ENCODE results near the gene CDH8.
A peak's percentile ranks its signal among the peaks of the same experiment; 100 is the strongest.

CDH8 gene

DNA sequence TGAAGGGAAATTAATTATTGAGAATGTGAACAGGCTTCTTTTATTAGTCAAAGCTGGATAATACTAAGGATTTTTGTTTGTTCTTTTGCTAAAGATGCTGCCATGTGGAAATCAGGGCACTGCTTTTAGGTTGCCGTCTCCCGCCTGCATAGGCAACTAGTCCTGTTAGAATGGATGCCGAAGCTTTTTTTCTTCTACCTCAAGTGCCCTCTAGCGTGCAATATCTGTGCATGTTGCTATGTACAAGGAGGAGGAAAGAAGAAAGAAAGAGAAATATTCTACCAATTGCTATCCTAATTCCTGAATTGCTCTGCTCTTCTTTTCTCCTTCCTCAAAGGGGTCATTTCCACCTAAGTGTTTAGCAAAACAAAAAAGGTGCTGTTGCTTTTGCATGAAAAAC is 5.2 kb upstream of the CDH8 start:
- H3K9ac ChIP-seq (ENCODE audit: low read depth, low read length), result no peak overlapping the region
- H3K9me3 ChIP-seq (ENCODE audit: control insufficient read depth, insufficient read depth, low read length), result no peaks in the 10 kb centered on the region
- peaks cover 10% of the 10 kb centered on the region; the same call in 1 of the 2 replicates for H3K4me1 ChIP-seq (ENCODE audit: insufficient read depth, low read length)
- H3K36me3 ChIP-seq (ENCODE audit: insufficient read depth, low read length), result no peaks in the 10 kb centered on the region

DNA sequence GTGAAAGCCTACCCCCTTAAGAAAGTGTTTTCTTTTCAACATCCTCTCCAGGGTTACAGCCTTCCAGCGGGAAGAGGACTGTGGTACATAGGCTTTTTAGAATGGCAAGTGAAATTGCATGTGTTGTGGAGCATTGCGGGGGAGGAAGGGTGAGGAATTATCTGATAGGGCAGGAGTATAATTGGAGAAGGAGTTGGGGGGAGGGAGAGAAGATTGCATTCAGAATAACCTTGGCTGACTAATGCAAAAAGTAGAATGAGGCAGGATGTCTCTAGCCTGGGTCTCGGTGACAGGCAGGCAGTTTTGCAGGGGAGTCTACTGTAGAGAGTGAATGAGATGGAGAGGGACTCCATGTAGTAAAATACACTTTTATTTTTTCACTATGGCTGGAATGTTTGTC is 2.4 kb upstream of the CDH8 start:
- H3K9ac ChIP-seq (ENCODE audit: low read depth, low read length), result no peak overlapping the region
- no peaks in the 10 kb centered on the region for H3K36me3 ChIP-seq (ENCODE audit: insufficient read depth, low read length)
- peaks cover 13% of the 10 kb centered on the region; the same call in 1 of the 2 replicates for H3K4me1 ChIP-seq (ENCODE audit: insufficient read depth, low read length)
- H3K9me3 ChIP-seq (ENCODE audit: control insufficient read depth, insufficient read depth, low read length), result no peaks in the 10 kb centered on the region

DNA sequence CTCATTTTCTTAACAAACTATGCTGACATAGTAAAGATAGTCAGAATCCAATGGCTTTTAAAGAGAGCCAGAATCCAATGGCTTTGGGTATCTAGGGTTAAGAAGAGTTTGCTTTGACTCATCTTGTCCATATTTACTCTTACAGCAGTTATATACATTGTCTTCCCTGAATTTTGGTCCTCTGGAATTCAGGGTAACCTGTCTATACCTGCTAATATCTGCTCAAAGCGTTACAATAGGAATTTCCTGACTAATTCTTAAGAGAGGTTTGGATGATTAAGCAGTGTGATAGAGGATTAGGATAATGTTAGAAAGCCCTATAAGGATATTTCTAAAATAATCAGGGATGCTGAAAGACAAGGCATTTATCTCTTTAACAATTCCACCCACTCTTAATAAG is 2.0 kb upstream of the CDH8 start:
- Histone ChIP-seq H3K36me3 (ENCODE audit: insufficient read depth, low read length) (no peaks in the 10 kb centered on the region), H3K9me3 (ENCODE audit: control insufficient read depth, insufficient read depth, low read length) (no peaks in the 10 kb centered on the region), H3K4me1 (ENCODE audit: insufficient read depth, low read length) (peaks cover 17% of the 10 kb centered on the region), H3K9ac (ENCODE audit: low read depth, low read length) (no peak overlapping the region)

DNA sequence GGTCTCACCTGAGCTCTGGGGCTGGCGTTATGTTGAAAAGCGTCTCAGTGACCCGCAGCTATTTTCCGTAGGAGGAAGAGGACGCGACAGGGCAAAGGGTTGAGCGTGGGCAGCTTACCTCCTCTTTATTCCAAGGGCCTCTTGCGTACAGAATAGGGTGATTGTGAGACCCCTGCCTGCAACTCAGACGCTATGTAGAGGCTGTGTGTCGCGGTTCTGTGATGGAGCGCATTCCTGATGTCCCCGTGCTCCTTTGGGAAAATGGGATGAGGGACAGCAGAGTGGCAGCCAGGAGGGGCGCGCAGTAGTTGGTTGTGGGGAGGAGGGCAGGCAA is 531 bp upstream of the CDH8 start:
- Histone ChIP-seq H3K36me3 (ENCODE audit: insufficient read depth, low read length) (no peaks in the 10 kb centered on the region), H3K9ac (ENCODE audit: low read depth, low read length) (peak overlapping the region; percentile 53; the same call in 1 of the 2 replicates), H3K9me3 (ENCODE audit: control insufficient read depth, insufficient read depth, low read length) (no peaks in the 10 kb centered on the region), H3K4me1 (ENCODE audit: insufficient read depth, low read length) (peaks cover 28% of the 10 kb centered on the region)

DNA sequence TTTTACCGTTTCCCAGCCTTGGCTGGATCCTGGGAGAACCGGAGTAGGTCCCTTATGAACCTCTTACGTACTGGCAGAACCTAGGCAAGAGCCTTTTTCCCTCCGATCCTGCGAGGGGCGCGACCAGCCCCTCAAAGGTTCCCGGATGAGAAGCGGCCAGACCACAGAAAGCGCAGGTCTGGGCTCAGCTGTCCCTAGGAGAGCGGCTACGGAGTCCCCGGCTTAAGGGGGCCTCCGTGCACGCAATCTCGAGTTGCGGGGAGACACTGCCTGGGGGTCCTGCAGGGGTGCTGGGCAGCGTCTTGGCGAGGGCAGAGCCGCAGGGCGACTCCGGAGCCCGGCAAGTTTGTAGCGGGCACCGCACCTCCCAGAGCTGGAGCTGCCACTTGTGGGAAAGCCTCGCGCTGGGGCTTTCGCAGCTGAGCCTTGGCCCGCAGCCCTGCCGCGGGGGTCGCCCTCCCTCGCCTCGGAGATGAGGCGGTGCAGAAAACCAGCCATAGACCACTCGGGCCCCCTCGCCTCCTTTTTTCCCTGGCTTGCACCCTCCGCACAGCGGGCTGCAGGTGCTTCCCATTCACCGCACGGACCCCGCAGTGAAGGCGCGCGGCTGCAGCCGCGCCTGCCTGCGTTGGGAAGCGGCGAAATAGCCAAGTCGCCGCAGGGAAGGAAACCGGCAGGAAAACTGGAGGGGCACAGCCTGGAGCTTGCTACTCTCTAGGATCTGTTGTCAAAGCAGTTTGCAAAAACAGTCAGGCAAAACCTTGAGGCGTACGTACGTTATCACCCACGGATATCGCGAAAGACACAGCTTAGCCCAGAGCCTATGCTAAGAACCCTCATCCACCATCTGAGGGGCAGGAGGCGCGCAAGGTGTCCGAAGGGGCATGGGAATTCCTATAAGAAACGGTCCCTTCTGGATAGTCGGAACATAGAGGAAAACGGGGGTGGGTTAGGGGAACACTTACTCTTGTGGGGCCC is 834 bp downstream of the CDH8 start:
- peak overlapping the region; percentile 67 for H3K9ac ChIP-seq (ENCODE audit: low read depth, low read length)
- H3K36me3 ChIP-seq (ENCODE audit: insufficient read depth, low read length), result no peaks in the 10 kb centered on the region
- H3K9me3 ChIP-seq (ENCODE audit: control insufficient read depth, insufficient read depth, low read length), result no peaks in the 10 kb centered on the region
- H3K4me1 ChIP-seq (ENCODE audit: insufficient read depth, low read length), result peaks cover 24% of the 10 kb centered on the region

DNA sequence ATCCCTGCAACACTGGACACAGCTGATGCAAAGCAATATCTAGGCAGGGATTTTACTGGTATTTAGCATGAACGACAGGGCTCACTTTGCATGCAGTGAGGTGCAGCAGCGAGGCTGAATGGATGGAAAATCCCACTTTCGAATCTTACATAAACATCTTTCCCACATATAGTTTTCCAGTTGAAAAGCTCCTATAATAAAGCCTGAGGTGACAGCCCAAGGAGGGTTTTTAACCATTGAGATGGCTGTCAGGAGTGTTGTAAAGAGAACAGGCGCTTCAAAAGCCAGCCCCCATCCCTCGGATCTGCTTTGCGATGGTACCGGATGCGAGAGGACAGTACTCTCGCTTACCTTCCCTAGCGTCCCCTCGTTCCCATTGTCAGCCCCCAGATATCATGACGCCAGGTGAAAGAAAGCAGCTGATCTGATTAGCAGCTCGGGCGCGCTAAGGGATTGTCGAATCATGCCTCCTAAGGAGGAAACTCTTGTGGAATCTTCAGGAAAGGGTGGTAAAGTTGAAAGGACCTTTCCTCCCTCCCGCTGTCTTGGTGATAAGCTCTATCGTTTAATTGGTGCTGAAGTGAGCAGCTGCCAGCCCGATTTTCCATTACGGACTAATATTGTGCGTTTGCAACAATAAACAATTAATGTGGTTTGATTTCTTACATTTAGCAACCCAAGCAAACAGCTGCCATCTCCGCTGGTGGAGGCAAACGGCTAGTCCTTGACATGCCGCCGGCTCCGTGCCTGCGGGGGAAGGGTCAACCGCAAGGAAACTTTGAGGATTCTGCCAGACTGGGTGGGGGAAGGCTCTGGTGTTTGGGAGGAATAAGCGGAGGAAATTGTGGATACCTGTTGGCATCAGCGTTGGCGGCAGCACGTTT is 1.8 kb downstream of the CDH8 start:
- no peaks in the 10 kb centered on the region for H3K36me3 ChIP-seq (ENCODE audit: insufficient read depth, low read length)
- H3K9me3 ChIP-seq (ENCODE audit: control insufficient read depth, insufficient read depth, low read length), result no peaks in the 10 kb centered on the region
- H3K4me1 ChIP-seq (ENCODE audit: insufficient read depth, low read length), result peaks cover 24% of the 10 kb centered on the region
- H3K9ac ChIP-seq (ENCODE audit: low read depth, low read length), result peak overlapping the region; percentile 67

DNA sequence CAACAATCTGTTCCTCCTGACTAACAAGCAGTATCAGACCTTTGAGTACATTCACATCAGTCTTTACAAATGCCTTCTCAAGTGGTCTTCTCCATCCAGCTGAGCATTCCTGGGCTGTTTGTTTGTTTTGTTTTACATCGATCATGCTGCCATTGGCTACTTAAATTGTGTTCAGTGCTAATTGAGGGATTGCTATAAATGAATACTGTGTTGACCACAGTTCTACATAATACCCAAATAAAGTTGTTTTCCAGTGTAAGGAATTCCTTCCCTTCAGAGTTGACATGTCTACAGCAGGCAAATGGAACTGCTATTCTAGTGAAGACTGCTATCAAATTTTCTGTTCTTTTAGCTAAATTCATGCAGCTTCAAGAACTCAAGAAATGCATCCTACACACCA is 3.2 kb downstream of the CDH8 start:
- Histone ChIP-seq H3K36me3 (ENCODE audit: insufficient read depth, low read length) (no peaks in the 10 kb centered on the region), H3K9me3 (ENCODE audit: control insufficient read depth, insufficient read depth, low read length) (no peaks in the 10 kb centered on the region), H3K4me1 (ENCODE audit: insufficient read depth, low read length) (peaks cover 18% of the 10 kb centered on the region), H3K9ac (ENCODE audit: low read depth, low read length) (no peak overlapping the region)

DNA sequence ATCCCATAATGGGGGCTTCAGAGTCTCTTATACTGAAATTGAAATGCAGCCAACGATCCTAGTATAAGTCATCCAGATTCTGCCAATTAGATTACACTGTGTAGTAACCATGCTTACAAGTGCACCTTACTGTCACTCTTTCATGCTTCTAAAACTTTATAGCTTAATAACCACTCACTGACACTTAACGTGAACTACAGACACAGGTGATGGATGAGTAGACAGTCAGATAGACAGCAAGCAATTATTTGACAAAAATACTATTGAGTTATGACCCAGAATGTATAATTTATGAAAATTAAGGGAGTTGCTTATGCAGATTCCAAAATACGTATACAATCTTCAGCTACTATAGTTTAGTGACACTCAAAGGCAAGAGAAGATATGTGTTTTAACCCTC is 6.3 kb downstream of the CDH8 start:
- H3K4me1 ChIP-seq (ENCODE audit: insufficient read depth, low read length), result peaks cover 18% of the 10 kb centered on the region

DNA sequence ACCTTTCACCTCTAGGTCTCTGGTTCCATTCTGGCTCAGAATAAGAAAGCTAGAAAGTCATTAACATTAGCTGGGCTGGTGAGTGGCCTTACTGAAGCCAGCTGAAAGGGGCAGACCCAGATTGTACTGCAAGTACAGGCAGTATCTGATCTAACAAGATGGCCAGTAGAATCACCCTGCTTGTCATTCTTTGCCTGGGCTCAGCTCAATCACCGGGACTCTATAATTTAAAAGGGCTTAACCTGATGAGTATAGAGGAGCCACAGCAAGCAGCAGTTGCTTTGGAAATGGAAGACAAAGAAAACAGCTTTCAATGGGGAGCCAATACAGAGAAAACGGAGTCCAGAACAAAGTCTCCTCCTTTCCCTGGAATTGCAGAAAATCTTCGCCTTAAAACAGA is 13.6 kb downstream of the CDH8 start:
- Histone ChIP-seq H3K9me3 (ENCODE audit: control insufficient read depth, insufficient read depth, low read length) (no peaks in the 10 kb centered on the region), H3K4me1 (ENCODE audit: insufficient read depth, low read length) (peaks cover 12% of the 10 kb centered on the region)

More for the DNA sequence above, 6.3 kb downstream of the CDH8 start:
- Histone ChIP-seq H3K36me3 (ENCODE audit: insufficient read depth, low read length) (no peaks in the 10 kb centered on the region), H3K9ac (ENCODE audit: low read depth, low read length) (no peak overlapping the region), H3K9me3 (ENCODE audit: control insufficient read depth, insufficient read depth, low read length) (no peaks in the 10 kb centered on the region)

DNA sequence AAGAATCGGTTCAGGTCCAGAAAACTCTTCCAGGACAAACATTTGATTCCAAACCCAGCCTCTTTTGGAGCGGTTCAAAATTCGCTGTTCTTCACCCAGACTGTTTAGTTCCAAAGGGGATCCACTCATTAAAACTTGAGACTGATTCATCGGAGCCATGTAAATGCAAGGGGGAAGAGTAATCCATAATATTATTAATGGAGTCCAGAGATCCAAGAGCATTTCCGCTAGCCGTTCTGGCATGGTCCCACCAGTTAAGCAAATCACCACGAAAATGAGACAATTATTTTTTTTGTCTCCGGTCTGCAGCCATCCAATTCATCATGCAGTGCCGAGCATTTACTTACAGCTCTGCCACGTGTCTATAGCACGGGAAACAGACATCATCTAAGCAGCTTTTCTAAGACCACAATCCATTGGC is 15.1 kb downstream of the CDH8 start:
- Histone ChIP-seq H3K4me1 (ENCODE audit: insufficient read depth, low read length) (peaks cover 12% of the 10 kb centered on the region), H3K9me3 (ENCODE audit: control insufficient read depth, insufficient read depth, low read length) (no peaks in the 10 kb centered on the region), H3K36me3 (ENCODE audit: insufficient read depth, low read length) (no peaks in the 10 kb centered on the region), H3K9ac (ENCODE audit: low read depth, low read length) (no peak overlapping the region)

More for the DNA sequence above, 13.6 kb downstream of the CDH8 start:
- H3K36me3 ChIP-seq (ENCODE audit: insufficient read depth, low read length), result no peaks in the 10 kb centered on the region
- H3K9ac ChIP-seq (ENCODE audit: low read depth, low read length), result no peak overlapping the region

DNA sequence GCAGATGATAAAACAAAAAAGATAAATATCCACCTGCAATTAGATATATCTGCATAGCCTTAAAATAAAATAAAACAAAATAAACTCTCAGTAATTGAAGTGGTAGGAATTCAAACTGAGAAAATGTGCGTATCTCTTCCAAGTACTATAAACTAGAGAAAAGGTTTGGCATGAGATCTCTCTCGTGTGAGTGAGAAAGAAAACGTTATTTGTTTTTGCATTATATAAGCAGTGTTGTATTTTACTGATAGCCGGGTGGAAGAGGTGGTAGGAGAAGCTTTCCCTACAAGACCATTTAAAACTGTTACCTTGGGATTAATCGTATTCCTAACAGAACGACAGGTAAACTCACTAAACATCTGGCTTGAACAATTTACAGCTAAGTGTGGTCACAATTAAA is 15.6 kb downstream of the CDH8 start:
- no peak overlapping the region for H3K9ac ChIP-seq (ENCODE audit: low read depth, low read length)
- H3K9me3 ChIP-seq (ENCODE audit: control insufficient read depth, insufficient read depth, low read length), result no peaks in the 10 kb centered on the region
- H3K4me1 ChIP-seq (ENCODE audit: insufficient read depth, low read length), result peaks cover 12% of the 10 kb centered on the region
- no peaks in the 10 kb centered on the region for H3K36me3 ChIP-seq (ENCODE audit: insufficient read depth, low read length)

DNA sequence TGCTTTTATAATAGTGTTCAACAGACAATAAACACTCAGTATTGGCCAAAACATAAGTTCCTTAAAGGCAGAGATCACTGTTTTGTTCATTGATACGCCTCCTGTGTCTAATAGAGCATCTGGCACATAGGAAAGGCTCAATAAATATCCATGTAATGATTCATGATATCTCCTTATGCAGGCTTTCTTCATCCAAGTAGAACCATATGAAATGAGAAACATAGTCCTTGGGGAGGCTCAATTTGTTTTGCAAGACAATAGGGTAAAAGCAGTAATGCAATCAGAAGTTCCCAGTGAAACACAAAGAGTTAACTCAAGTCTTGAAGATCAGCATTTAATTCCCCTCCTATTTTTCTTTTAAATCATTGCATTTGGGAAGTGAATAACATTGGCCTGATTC is 16.4 kb downstream of the CDH8 start:
- Histone ChIP-seq H3K36me3 (ENCODE audit: insufficient read depth, low read length) (no peaks in the 10 kb centered on the region), H3K9ac (ENCODE audit: low read depth, low read length) (no peak overlapping the region), H3K4me1 (ENCODE audit: insufficient read depth, low read length) (peaks cover 12% of the 10 kb centered on the region), H3K9me3 (ENCODE audit: control insufficient read depth, insufficient read depth, low read length) (no peaks in the 10 kb centered on the region)

DNA sequence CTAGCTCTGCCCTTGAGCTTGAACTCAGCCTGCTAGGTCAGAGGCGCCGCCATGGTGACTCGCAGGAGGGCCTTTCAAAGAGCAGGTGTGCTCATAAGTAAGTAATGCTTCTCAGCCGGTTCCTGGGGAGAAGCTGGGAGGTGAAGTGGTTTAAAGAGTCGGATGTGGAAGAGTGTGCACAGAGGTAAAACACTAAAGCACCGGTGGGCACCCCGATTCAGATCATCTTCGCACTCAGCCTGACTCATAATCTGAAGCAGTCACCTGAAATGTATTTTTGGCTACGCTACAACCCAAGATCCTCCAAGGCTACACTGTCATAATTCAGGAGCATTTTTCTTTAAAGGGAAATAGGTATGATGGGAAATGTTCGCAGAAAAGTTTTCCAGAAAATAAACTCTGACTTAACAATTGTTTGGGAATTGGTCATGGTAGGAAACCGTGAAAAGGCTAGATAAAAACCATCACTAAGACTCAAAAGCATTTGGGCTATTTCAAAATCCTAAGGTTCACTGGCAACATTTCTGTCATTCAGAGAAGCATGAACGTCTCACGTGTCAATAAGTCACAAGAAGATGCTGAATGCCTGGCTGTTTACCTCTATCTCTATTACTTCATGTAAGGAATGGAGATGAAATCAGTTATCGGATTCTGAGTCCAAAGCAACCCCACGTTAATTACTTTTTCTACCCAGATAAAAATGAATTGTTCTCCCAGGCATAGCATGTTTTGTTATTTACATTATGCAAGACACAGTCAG is 17.8 kb downstream of the CDH8 start:
- H3K9ac ChIP-seq (ENCODE audit: low read depth, low read length), result no peak overlapping the region
- H3K4me1 ChIP-seq (ENCODE audit: insufficient read depth, low read length), result peaks cover 12% of the 10 kb centered on the region
- no peaks in the 10 kb centered on the region for H3K9me3 ChIP-seq (ENCODE audit: control insufficient read depth, insufficient read depth, low read length)
- H3K36me3 ChIP-seq (ENCODE audit: insufficient read depth, low read length), result no peaks in the 10 kb centered on the region

DNA sequence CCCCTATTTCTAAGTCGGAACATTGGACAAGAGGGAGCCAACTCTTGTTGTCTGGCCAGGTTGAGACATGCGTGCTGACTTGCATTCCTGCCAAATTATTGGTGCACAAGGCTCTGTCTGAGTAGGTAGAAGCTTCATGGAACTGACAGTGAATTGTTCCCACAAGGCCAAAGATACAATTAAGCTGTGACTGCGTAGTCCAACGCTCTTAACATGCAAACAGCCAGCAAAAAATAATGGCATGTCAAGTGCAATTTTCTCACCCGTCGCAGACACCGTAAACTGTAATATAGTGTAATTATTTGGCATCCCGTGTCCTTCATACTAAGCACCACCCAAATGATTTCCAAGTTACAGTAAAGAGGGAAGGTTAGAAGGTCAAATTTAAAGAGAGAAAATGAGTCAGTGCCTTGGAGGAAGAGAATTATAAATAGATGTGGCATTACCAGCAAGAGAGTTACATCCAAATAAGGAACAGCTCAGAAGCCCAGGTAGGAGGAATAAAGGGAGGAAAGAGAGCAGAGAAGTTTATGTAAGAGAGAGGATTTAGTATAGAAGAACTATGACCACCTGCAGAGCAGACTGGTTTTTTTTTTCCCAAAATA is 21.8 kb downstream of the CDH8 start:
- Histone ChIP-seq H3K9ac (ENCODE audit: low read depth, low read length) (no peak overlapping the region), H3K36me3 (ENCODE audit: insufficient read depth, low read length) (no peaks in the 10 kb centered on the region), H3K9me3 (ENCODE audit: control insufficient read depth, insufficient read depth, low read length) (no peaks in the 10 kb centered on the region), H3K4me1 (ENCODE audit: insufficient read depth, low read length) (peaks cover 4% of the 10 kb centered on the region; the same call in 1 of the 2 replicates)

Measured in ES-I3 (cell line).